Uterus (tissue), 2 donors: ENCODE results near the gene GLB1L.

Experiments used
- CTCF ChIP-seq, 4 experiments: fragments of 200-600 bp in 2 of 4; fragments of 450-650 bp in 2 of 4; sonication (generic) in 2 of 4; IDR thresholded peaks; one replicate each; pipeline ENCODE4 v1.5.1; 2016 to 2019; ENCODE audit warnings: antibody characterized with exemption in 4 of 4, mild to moderate bottlenecking in 2 of 4, moderate library complexity in 1 of 4
- POLR2A ChIP-seq, 2 donors: fragments of 450-650 bp; IDR thresholded peaks; one replicate each; pipeline ENCODE4 v1.6.1; 2016; ENCODE audit warnings: antibody characterized with exemption in 2 of 2, mild to moderate bottlenecking in 1 of 2, moderate library complexity in 1 of 2

GRCh38 chr2:219284501-219285372, 39.5 kb upstream of the GLB1L start:
- TF ChIP-seq CTCF (IDR thresholded peaks at IDR 0.05) (no peak), POLR2A (IDR thresholded peaks at IDR 0.05) (no peak)
